ENCODE results near the gene YTHDF1. TPM values are rescaled to one million over a fixed set of nuclear protein-coding genes. Genes with fewer than 3 reads are reported as not detected.
"Not testable (repeated sequence)": the region's sequence is repeated elsewhere in the genome, so short reads cannot be mapped to it uniquely, and the experiment has no call there.

Gene YTHDF1
- polyA plus RNA-seq, 1 donor = 25.2 TPM

DNA sequence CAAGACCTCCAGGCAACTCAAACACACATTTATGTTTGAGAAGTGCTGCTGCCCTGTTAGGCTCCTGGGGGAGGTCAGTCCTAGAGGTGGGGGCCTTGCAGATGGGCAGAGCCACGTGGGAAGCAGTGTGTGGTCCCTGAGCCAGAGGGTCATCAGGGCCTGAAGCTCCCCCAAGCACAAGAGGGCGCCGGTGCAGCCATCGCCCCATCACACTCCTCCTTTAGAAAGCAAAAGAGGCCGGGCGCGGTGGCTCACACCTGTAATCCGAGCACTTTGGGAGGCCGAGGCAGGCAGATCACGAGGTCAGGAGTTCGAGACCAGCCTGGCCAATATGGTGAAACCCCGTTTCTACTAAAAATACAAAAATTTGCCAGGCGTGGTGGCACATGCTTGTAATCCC lies 58.5 kb downstream of the YTHDF1 start:
- DNase-seq (ENCODE audit: low read depth) = not testable (repeated sequence)

GRCh38 chr20:63156221-63156671 lies 59.7 kb downstream of the YTHDF1 start:
- DNase-seq (ENCODE audit: low read depth) = no peak

- DNase-seq (ENCODE audit: low read depth) = no peak
These were observed 60.4 kb downstream of the YTHDF1 start for GRCh38 chr20:63155266-63156165.

DNA sequence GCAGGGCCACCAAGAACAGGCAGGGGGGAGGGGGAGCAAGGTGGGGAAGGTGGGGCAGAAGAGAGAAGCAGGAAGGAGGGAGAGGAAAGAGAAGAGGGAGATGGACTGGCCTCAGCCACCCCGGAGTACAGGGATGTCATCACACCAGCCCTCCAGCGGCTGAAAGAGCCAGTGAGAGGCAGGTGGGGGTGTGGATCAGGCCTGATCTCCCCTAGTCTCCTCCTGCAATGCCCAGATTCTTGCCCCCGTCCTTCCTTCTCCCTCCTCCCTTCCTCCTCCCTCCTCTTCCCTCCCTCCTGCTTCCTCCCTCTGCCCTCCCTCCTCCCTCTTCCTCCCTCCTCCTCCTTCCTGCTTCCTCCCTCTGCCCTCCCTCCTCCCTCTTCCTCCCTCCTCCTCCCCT lies 61.5 kb downstream of the YTHDF1 start:
- DNase-seq (ENCODE audit: low read depth) = no peak

GRCh38 chr20:63153254-63154221 lies 62.4 kb downstream of the YTHDF1 start:
- no peak for DNase-seq (ENCODE audit: low read depth)

- no peak for DNase-seq (ENCODE audit: low read depth)
These were observed 63.3 kb downstream of the YTHDF1 start for GRCh38 chr20:63152322-63153253.

DNA sequence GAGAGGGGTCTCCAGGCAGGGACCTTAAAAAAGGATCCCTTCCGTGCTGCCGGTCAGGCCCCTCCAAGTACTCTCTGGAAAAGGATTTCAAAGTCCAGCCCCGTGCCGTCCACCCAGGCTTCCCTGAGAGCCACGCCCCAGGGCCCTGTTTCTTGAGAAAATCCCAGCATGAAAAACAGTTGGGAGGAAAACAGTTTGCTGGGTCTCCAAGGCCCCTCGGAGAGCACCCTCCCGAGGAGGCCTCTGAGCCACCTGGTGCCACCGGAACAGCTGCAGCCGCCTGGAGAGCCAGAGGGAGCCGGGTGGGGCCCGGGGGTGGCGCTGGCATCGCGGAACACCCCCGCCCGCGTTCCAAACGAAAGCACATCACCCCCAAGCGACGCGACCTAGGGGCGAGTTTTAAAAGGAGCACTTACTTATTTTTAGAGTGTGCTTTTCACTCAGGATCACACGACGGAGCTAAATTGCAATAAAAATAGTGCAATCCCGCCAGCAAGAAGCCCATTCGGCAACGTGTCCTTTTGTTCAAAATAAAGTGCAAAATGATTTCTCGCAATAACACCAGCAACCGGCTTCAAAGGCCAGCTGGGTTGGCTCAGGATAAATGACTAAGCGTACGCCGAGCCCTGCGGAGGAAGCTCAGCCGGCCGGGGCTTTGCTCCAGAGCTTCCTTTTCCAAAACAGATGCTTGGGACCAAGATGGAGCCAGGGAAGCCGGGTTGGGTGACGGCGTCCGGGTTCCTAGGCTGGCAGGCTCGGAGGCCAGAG lies 64.2 kb downstream of the YTHDF1 start:
- DNase-seq (ENCODE audit: low read depth) = no peak

- no peak for DNase-seq (ENCODE audit: low read depth)
These were observed 64.9 kb downstream of the YTHDF1 start for GRCh38 chr20:63150911-63151531.

DNA sequence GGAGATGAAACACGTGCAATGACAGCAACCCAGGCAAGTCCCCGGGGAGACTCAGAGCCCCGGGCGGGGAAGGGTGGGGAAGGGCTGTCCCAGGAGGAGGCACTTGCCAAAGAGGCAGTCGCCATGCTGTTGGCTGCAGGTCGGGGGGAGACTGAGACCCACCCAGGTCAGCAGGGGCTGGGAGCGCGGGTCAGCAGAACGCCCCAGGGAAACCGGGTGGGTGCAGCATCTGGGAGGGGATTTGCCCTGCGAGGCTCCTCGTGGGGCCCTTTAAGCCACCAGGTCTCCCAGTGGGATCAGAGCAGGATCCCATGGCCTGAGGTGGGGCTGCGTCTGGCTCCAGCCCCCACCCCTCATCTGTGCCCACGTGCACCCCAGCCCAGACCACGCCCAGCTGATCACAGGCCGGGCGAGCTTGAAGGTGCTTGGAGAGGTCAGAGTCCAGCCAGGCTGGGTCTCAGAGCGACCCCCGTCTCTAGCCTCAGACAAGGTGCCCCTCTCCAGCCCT lies 65.5 kb downstream of the YTHDF1 start:
- DNase-seq (ENCODE audit: low read depth) = no peak

GRCh38 chr20:63149531-63150192 lies 66.3 kb downstream of the YTHDF1 start:
- no peak for DNase-seq (ENCODE audit: low read depth)

GRCh38 chr20:63148696-63149095 lies 67.2 kb downstream of the YTHDF1 start:
- no peak for DNase-seq (ENCODE audit: low read depth)

DNA sequence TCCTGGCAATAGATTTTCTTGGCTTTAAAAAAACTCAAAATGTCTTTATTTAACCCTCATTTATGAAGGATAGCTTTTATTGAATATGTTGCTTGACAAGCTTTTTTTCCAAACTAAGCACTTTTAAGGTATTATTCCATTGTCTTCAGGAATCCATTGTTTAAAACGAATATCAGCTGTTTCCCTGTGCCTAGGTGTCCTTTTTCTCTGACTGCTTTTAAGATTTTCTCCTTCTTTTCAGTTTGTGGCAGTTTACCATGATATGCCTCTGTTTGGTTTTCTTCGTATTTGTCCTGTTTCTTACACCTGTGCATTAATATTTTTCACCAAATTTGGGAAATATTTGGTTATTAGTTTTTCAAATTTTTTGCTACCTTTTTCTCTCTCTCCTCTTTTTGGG lies 68.4 kb downstream of the YTHDF1 start:
- no peak for DNase-seq (ENCODE audit: low read depth)

Other genes starting within 250 kb of the YTHDF1 start
- not detected for gene BHLHE23, start 209.2 kb downstream of the YTHDF1 start, polyA plus RNA-seq (ENCODE audit: insufficient read length)
- 0.27 TPM for gene BIRC7, start 19.8 kb upstream of the YTHDF1 start, polyA plus RNA-seq (ENCODE audit: insufficient read length)
- gene NKAIN4, start 38.3 kb upstream of the YTHDF1 start, polyA plus RNA-seq (ENCODE audit: insufficient read length) = 29.5 TPM
- gene ARFGAP1, start 56.7 kb upstream of the YTHDF1 start, polyA plus RNA-seq (ENCODE audit: insufficient read length) = 76.0 TPM
- 4.0 TPM for gene COL20A1, start 77.1 kb upstream of the YTHDF1 start, polyA plus RNA-seq (ENCODE audit: insufficient read length)
- 0.46 TPM for gene CHRNA4, start 145.2 kb upstream of the YTHDF1 start, polyA plus RNA-seq (ENCODE audit: insufficient read length)